HepG2 (cell line): Measurements from ENCODE around the gene FITM2. TPM values are rescaled to one million over a fixed set of nuclear protein-coding genes. Genes with fewer than 3 reads are reported as not detected.
A peak's percentile ranks its signal among the peaks of the same experiment; 100 is the strongest.

ENCODE experiments used
- ATAC-seq: fragments of 200-7000 bp; cut with Tn5 transposase; 3 replicates; pipeline ENCODE4 v1.9.1; 2020; ENCODE audit warnings: mild to moderate bottlenecking, moderate library complexity
- BruUV-seq: library from RNA; stranded (reverse); fragments of 400-500 nt; replicated peaks from 2 replicates; lab custom pipeline; 2021; lab: Mats Ljungman, UMichigan
- CTCF ChIA-PET: fragments of 300-600 bp; formaldehyde crosslinking; extraction: SDS; loops from one replicate; lab custom pipeline; 2021; ENCODE audit warnings: low total read pairs, inconsistent platforms, low intra/inter-chr PET ratio; lab: Yijun Ruan, JAX
- POLR2A ChIA-PET: fragments of 350-600 bp; sonication (Branson Sonifier 250); formaldehyde crosslinking; loops from one replicate; lab custom pipeline; 2020; ENCODE audit warnings: antibody characterized with exemption, inconsistent platforms; lab: Yijun Ruan, JAX
- DNase-seq: peaks from one replicate; pipeline ENCODE4 v3.0.0-alpha.2; 2015; ENCODE audit warnings: low spot score
- FAIRE-seq: peaks from 3 replicates; lab custom pipeline; 2011; peaks lifted over from hg19 to GRCh38; lab: Jason Lieb, UNC
- H2AFZ ChIP-seq: one replicate; pipeline ENCODE4 v1.6.1; 2011; ENCODE audit warnings: low read length, inconsistent platforms
- H3K27ac ChIP-seq: fragments of 300-600 bp; 3 replicates; pipeline ENCODE4 v1.8.0; 2011; ENCODE audit warnings: mixed run types, mild to moderate bottlenecking, mixed read lengths, low read length, inconsistent platforms; ENCODE audit not compliant: insufficient read depth; ENCODE audit errors: extremely low read length
- H3K27me3 ChIP-seq, 2 experiments: fragments of 200-600 bp in 1 of 2; 2 replicates in 1 of 2; 3 replicates in 1 of 2; pipeline versions ENCODE4 v1.6.0 to v1.8.0; 2011; ENCODE audit warnings: low read length in 2 of 2, mild to moderate bottlenecking in 2 of 2, moderate library complexity in 2 of 2, inconsistent platforms in 1 of 2; ENCODE audit not compliant: insufficient read depth in 2 of 2, control insufficient read depth in 1 of 2
- H3K36me3 ChIP-seq, 2 experiments: fragments of 200-600 bp in 1 of 2; replicated peaks in 1 of 2; 2 replicates in 1 of 2; 3 replicates in 1 of 2; pipeline versions ENCODE4 v1.5.1 to v1.8.0; 2011; ENCODE audit warnings: low read length in 2 of 2, inconsistent platforms in 1 of 2; ENCODE audit not compliant: insufficient read depth in 2 of 2, control insufficient read depth in 1 of 2
- H3K4me1 ChIP-seq: 2 replicates; pipeline ENCODE4 v1.5.1; 2012; ENCODE audit warnings: low read length, inconsistent platforms; ENCODE audit not compliant: insufficient read depth
- H3K4me2 ChIP-seq: 2 replicates; pipeline ENCODE4 v1.6.0; 2011; ENCODE audit warnings: low read depth, low read length, inconsistent platforms
- H3K4me3 ChIP-seq, 3 experiments: fragments of 200-600 bp in 1 of 3; sonication (generic), shearing (Covaris generic) in 1 of 3; replicated peaks in 1 of 3; 2 replicates each; pipeline ENCODE4 v1.5.1; 2011 to 2016; ENCODE audit warnings: low read length in 3 of 3, inconsistent platforms in 2 of 3, low read depth in 2 of 3, mild to moderate bottlenecking in 2 of 3, control low read depth in 1 of 3, mixed read lengths in 1 of 3; ENCODE audit not compliant: insufficient read depth in 1 of 3
- H3K79me2 ChIP-seq: one replicate; pipeline ENCODE4 v1.6.1; 2011; ENCODE audit warnings: low read length, inconsistent platforms; ENCODE audit not compliant: insufficient read depth
- H3K9ac ChIP-seq: 2 replicates; pipeline ENCODE4 v1.6.0; 2011; ENCODE audit warnings: mild to moderate bottlenecking, low read depth, low read length, inconsistent platforms; ENCODE audit not compliant: insufficient read depth
- H3K9me3 ChIP-seq: 2 replicates; pipeline ENCODE4 v1.5.1; 2012; ENCODE audit warnings: mild to moderate bottlenecking, low read length
- H4K20me1 ChIP-seq: 2 replicates; pipeline ENCODE4 v1.6.0; 2011; ENCODE audit warnings: inconsistent platforms, mild to moderate bottlenecking, low read length, moderate library complexity; ENCODE audit not compliant: insufficient read depth
- DMTF1 ChIP-seq: sonication (generic); formaldehyde crosslinking; IDR thresholded peaks from 2 replicates; pipeline ENCODE4 v1.4.0; 2020; ENCODE audit warnings: mild to moderate bottlenecking, missing genetic modification reagents
- HOXA5 ChIP-seq: sonication (generic); formaldehyde crosslinking; IDR thresholded peaks from 2 replicates; pipeline ENCODE4 v1.4.0; 2020; ENCODE audit warnings: missing genetic modification reagents
- JUNB ChIP-seq: sonication (generic); formaldehyde crosslinking; IDR thresholded peaks from 2 replicates; pipeline ENCODE4 v1.8.0; 2022; ENCODE audit warnings: missing genetic modification reagents, mild to moderate bottlenecking, borderline replicate concordance
- MAFG ChIP-seq: sonication (generic); formaldehyde crosslinking; IDR thresholded peaks from 2 replicates; pipeline ENCODE4 v1.5.1; 2020; ENCODE audit warnings: mild to moderate bottlenecking, missing genetic modification reagents
- NFE2 ChIP-seq: sonication (generic); formaldehyde crosslinking; IDR thresholded peaks from 2 replicates; pipeline ENCODE4 v1.4.0; 2020; ENCODE audit warnings: missing genetic modification reagents
- SMAD1 ChIP-seq: sonication (generic); formaldehyde crosslinking; IDR thresholded peaks from 2 replicates; pipeline ENCODE4 v1.4.0; 2020; ENCODE audit warnings: missing genetic modification reagents, low read depth, mild to moderate bottlenecking, borderline replicate concordance
- SMC3 ChIP-seq: IDR thresholded peaks from 2 replicates; pipeline ENCODE4 v1.6.1; 2011; ENCODE audit warnings: low read length, improper control_type of control experiment
- SNAPC2 ChIP-seq: sonication (generic); formaldehyde crosslinking; IDR thresholded peaks from 2 replicates; pipeline ENCODE4 v1.8.1; 2022; ENCODE audit warnings: mild to moderate bottlenecking, missing genetic modification reagents
- ZMYM3 ChIP-seq: sonication (generic); formaldehyde crosslinking; IDR thresholded peaks from 2 replicates; pipeline ENCODE4 v1.5.1; 2020; ENCODE audit warnings: mild to moderate bottlenecking, missing genetic modification reagents
- ZNF274 ChIP-seq: sonication (generic); formaldehyde crosslinking; IDR thresholded peaks from 2 replicates; pipeline ENCODE4 v1.5.1; 2020; ENCODE audit warnings: mild to moderate bottlenecking, missing genetic modification reagents
- ZNF281 ChIP-seq: sonication (generic); formaldehyde crosslinking; IDR thresholded peaks from 2 replicates; pipeline ENCODE4 v1.4.0; 2020; ENCODE audit warnings: missing genetic modification reagents, borderline replicate concordance
- ZNF343 ChIP-seq: sonication (generic); formaldehyde crosslinking; IDR thresholded peaks from 2 replicates; pipeline ENCODE4 v1.4.0; 2020; ENCODE audit warnings: mild to moderate bottlenecking, missing genetic modification reagents
- ZNF441 ChIP-seq: sonication (generic); formaldehyde crosslinking; IDR thresholded peaks from 2 replicates; pipeline ENCODE4 v1.7.0; 2021; ENCODE audit warnings: missing genetic modification reagents, borderline replicate concordance
- ZNF737 ChIP-seq: sonication (generic); formaldehyde crosslinking; IDR thresholded peaks from 2 replicates; pipeline ENCODE4 v1.5.0; 2020; ENCODE audit warnings: missing genetic modification reagents, mild to moderate bottlenecking, borderline replicate concordance
- ZNF768 ChIP-seq: sonication (generic); formaldehyde crosslinking; IDR thresholded peaks from 2 replicates; pipeline ENCODE4 v1.4.0; 2020; ENCODE audit warnings: missing genetic modification reagents
- WGBS: methylation state at CpG from one replicate; pipeline ENCODE4 v1.1.6; 2017; ENCODE audit warnings: low lambda C conversion rate; 5-methylcytosine and 5-hydroxymethylcytosine counted together
- in situ Hi-C: cut with HindIII; loops from 2 replicates; pipeline ENCODE4 v1.10.0; 2017; ENCODE audit warnings: low pct_unique_long_range_greater_than_20kb; ENCODE audit not compliant: extremely low pct_ligation_motif_present
- intact Hi-C: fragments of 100-400 bp; cut with micrococcal nuclease; formaldehyde crosslinking; loops from one replicate; pipeline ENCODE4 v1.10.0; 2022; ENCODE audit not compliant: unreplicated experiment
- polyA plus RNA-seq, 8 experiments: library from polyadenylated mRNA; depleted of rRNA in 3 of 8; stranded (reverse) in 7 of 8; unstranded in 1 of 8; fragments of >200 nt; fragmentation: Illumina TruSeq in 4 of 8; extraction: Trizol in 4 of 8; gene quantifications; 2 replicates each; pipeline versions ENCODE4 v1.2.1 to v1.2.3, GENCODE V29; 2011 to 2016; ENCODE audit warnings: low read depth in 4 of 8, missing spikeins in 1 of 8, mixed read lengths in 1 of 8; ENCODE audit not compliant: insufficient read depth in 1 of 8
- total RNA-seq, 5 experiments: library from RNA; depleted of rRNA; stranded (reverse); fragments of >200 nt; fragmentation: Illumina TruSeq; extraction: Trizol; gene quantifications; 2 replicates each; pipeline ENCODE4 v1.2.3, GENCODE V29; 2016; ENCODE audit warnings: low read depth in 1 of 5

FITM2 gene
- total and polyA plus RNA-seq, 2 of the 13 experiments (the other 11 are each of a cell fraction or from before 2014, with no cell fraction given): 9.6 to 24.5 TPM

DNA sequence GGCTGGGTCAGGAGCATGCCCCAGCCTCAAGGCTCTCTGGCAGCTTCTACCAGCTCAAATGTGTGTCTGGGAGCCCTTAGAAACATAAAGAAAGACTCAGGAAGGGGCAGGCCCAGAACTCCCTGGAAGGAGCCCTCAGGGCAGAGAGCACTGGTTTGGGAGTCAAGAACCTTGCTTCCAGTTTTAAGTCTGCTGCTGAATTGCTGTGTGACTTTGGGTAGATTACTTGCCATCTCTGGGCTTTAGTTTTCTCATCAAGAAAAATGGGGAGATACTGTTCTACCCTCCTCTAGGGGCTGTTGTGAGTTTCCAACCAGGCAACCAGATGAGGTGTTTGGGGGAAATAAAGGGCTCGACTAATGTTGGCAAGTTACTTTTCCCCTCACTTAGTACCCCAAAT is 55.1 kb downstream of the FITM2 start:
- CTCF ChIA-PET: no interaction called here

More for the DNA sequence above, 55.1 kb downstream of the FITM2 start:
- in situ Hi-C loops (no loop called here), intact Hi-C loops (no loop called here)
- Histone ChIP-seq H3K4me1 (peaks cover 15% of the 10 kb centered on the region), H3K9me3 (no peaks in the 10 kb centered on the region), H3K79me2 (no peaks in the 10 kb centered on the region), H4K20me1 (no peaks in the 10 kb centered on the region), H3K4me2 (no peak overlapping the region), H3K36me3 (no peaks in the 10 kb centered on the region), H3K27ac (no peak overlapping the region), H3K9ac (no peak overlapping the region), H2AFZ (no peak overlapping the region), H3K4me3 (no peak overlapping the region), H3K27me3 (no peaks in the 10 kb centered on the region; a peak in 1 of 5 replicates)
- peak; percentile 50; the same call in 1 of the 2 replicates for TF ChIP-seq ZMYM3 (CRISPR knock-in tag)
- TF ChIP-seq ZNF274 (CRISPR knock-in tag): no peak
- no peak for TF ChIP-seq ZNF281
- TF ChIP-seq JUNB (CRISPR knock-in tag): no peak
- TF ChIP-seq ZNF441: no peak
- TF ChIP-seq DMTF1 (CRISPR knock-in tag): no peak
- no peak for TF ChIP-seq NFE2 (CRISPR knock-in tag)
- TF ChIP-seq ZNF343 (CRISPR knock-in tag): no peak
- TF ChIP-seq SMAD1 (CRISPR knock-in tag): no peak
- TF ChIP-seq HOXA5 (CRISPR knock-in tag): no peak
- peak; percentile 85 for TF ChIP-seq ZNF768 (CRISPR knock-in tag)
- no peak for TF ChIP-seq MAFG
- TF ChIP-seq SMC3: no peak
- no peak for TF ChIP-seq SNAPC2 (CRISPR knock-in tag)
- TF ChIP-seq ZNF737 (CRISPR knock-in tag): no peak
- FAIRE-seq (no peak), ATAC-seq (no peak), DNase-seq (no peak)
- no TSS peak for BruUV-seq
- POLR2A ChIA-PET: no interaction called here
- 65% methylated on average over 1 of the region's 1 CpG for WGBS
